Gastrocnemius medialis (tissue), 4 donors: ENCODE data around the gene GNG7. TPM values are rescaled to one million over a fixed set of nuclear protein-coding genes. Genes with fewer than 3 reads are reported as not detected.

Experiments
- ATAC-seq, 2 donors: fragments of 150-250 bp; one replicate each; pipeline ENCODE4 v1.9.1; 2016
- DNase-seq, 2 donors: peaks; one replicate each; pipeline ENCODE4 v3.0.0-alpha.2; 2019
- H3K27ac ChIP-seq, 4 donors: fragments of 200-600 bp; sonication (generic); 1 replicate in 1 of 4; 2 replicates in 3 of 4; pipeline ENCODE4 v1.5.1; 2016 to 2018; ENCODE audit warnings: mild to moderate bottlenecking in 2 of 4, moderate library complexity in 1 of 4
- H3K27me3 ChIP-seq, 3 donors: fragments of 200-600 bp; sonication (generic) in 2 of 3; 1 replicate in 1 of 3; 2 replicates in 2 of 3; pipeline versions ENCODE4 v1.5.1 to v1.6.0; 2016 to 2019; ENCODE audit warnings: mild to moderate bottlenecking in 1 of 3, moderate library complexity in 1 of 3
- H3K36me3 ChIP-seq, 2 donors: fragments of 200-600 bp; sonication (generic) in 1 of 2; one replicate each; pipeline ENCODE4 v1.5.1; 2017 to 2018
- H3K4me1 ChIP-seq, 2 donors: fragments of 200-600 bp; sonication (generic) in 1 of 2; one replicate each; pipeline ENCODE4 v1.5.1; 2016 to 2017; ENCODE audit warnings: mild to moderate bottlenecking in 2 of 2
- H3K4me3 ChIP-seq, 4 donors: fragments of 200-600 bp; sonication (generic) in 3 of 4; 1 replicate in 1 of 4; 2 replicates in 3 of 4; pipeline ENCODE4 v1.5.1; 2016 to 2019; ENCODE audit warnings: mild to moderate bottlenecking in 2 of 4
- H3K9me3 ChIP-seq, 3 donors: fragments of 200-600 bp; sonication (generic) in 2 of 3; 1 replicate in 1 of 3; 2 replicates in 2 of 3; pipeline ENCODE4 v1.5.1; 2016 to 2019
- CTCF ChIP-seq, 5 experiments: fragments of 450-650 bp in 3 of 5; fragments of 200-600 bp in 2 of 5; sonication (generic) in 2 of 5; IDR thresholded peaks in 4 of 5; conservative IDR thresholded peaks in 1 of 5; 1 replicate in 4 of 5; 2 replicates in 1 of 5; pipeline ENCODE4 v1.5.1; 2016 to 2019; ENCODE audit warnings: antibody characterized with exemption in 5 of 5, mild to moderate bottlenecking in 3 of 5, moderate library complexity in 3 of 5
- POLR2A ChIP-seq, 2 donors: fragments of 450-650 bp; IDR thresholded peaks; one replicate each; pipeline ENCODE4 v1.6.1; 2017; ENCODE audit warnings: antibody characterized with exemption in 2 of 2, mild to moderate bottlenecking in 2 of 2, moderate library complexity in 2 of 2
- in situ Hi-C, 4 donors: fragments of 200-750 bp; cut with MboI; loops; one replicate each; pipeline versions ENCODE4 v1.15.0 to v1.8.0; 2017; ENCODE audit warnings: low sequenced_read_pairs in 4 of 4
- intact Hi-C: fragments of 100-400 bp; cut with DNase I; formaldehyde crosslinking; loops from one replicate; pipeline ENCODE4 v1.15.1; 2023; ENCODE audit warnings: low total_unique reads
- total RNA-seq, 4 donors: library from RNA; depleted of rRNA; stranded (reverse); fragments of >200 nt; gene quantifications; one replicate each; pipeline versions ENCODE4 v1.1.0 to v1.2.3, GENCODE V29; 2016

The GNG7 gene
- total RNA-seq, 4 donors from 2014 or later, result 0.46 to 1.1 (median 0.62) TPM

- H3K9me3 ChIP-seq, result no peaks in the 10 kb centered on the region
- intact Hi-C loops, result no loop called here
- no peak overlapping the region for H3K4me3 ChIP-seq
- ATAC-seq, result no peak
- H3K36me3 ChIP-seq, result no peaks in the 10 kb centered on the region
- H3K4me1 ChIP-seq, result no peaks in the 10 kb centered on the region
- no peaks in the 10 kb centered on the region for H3K27me3 ChIP-seq
- in situ Hi-C loops, result no loop called here
- no peak overlapping the region for H3K27ac ChIP-seq
- TF ChIP-seq POLR2A (IDR thresholded peaks at IDR 0.05), result no peak
- TF ChIP-seq CTCF (IDR thresholded peaks at IDR 0.05 in 4 of 5, conservative IDR thresholded peaks at IDR 0.05 in 1 of 5), result no peak
- DNase-seq, result no peak
Observed at GRCh38 chr19:2661615-2662014, 40.9 kb downstream of the GNG7 start.

GRCh38 chr19:2659856-2660432 is 42.5 kb downstream of the GNG7 start:
- H3K36me3 ChIP-seq, result no peaks in the 10 kb centered on the region
- TF ChIP-seq POLR2A (IDR thresholded peaks at IDR 0.05), result no peak
- TF ChIP-seq CTCF (IDR thresholded peaks at IDR 0.05 in 4 of 5, conservative IDR thresholded peaks at IDR 0.05 in 1 of 5), result no peak
- in situ Hi-C loops (loop anchor here in 2 of 4 donors (10.0 kb wide), 1 partner anchor 85 kb away; the partner anchor contains the start of gene SLC39A3 (in 2 of the 2)), intact Hi-C loops (no loop called here)
- DNase-seq (no peak), ATAC-seq (no peak)
- H3K27me3 ChIP-seq, result no peaks in the 10 kb centered on the region
- no peaks in the 10 kb centered on the region for H3K4me1 ChIP-seq
- no peak overlapping the region for H3K27ac ChIP-seq
- no peak overlapping the region for H3K4me3 ChIP-seq
- no peaks in the 10 kb centered on the region for H3K9me3 ChIP-seq

- H3K27ac ChIP-seq, result no peak overlapping the region
- H3K4me3 ChIP-seq, result no peak overlapping the region
- H3K9me3 ChIP-seq, result no peaks in the 10 kb centered on the region
- in situ Hi-C loops, result loop anchor here in 2 of 4 donors (10.0 kb wide), 1 partner anchor 88 kb away; the partner anchor contains the start of gene SLC39A3 (in 2 of the 2)
- ATAC-seq (no peak), DNase-seq (no peak)
- intact Hi-C loops, result no loop called here
- peaks cover 0 to 5% (median 0%) of the 10 kb centered on the region in 3 donors for H3K27me3 ChIP-seq
- TF ChIP-seq POLR2A (IDR thresholded peaks at IDR 0.05) (no peak), CTCF (IDR thresholded peaks at IDR 0.05 in 4 of 5, conservative IDR thresholded peaks at IDR 0.05 in 1 of 5) (no peak)
- H3K36me3 ChIP-seq, result no peaks in the 10 kb centered on the region
- H3K4me1 ChIP-seq, result no peaks in the 10 kb centered on the region
Observed at GRCh38 chr19:2656533-2656932, 46.0 kb downstream of the GNG7 start.

GRCh38 chr19:2653710-2654707 is 48.5 kb downstream of the GNG7 start:
- in situ Hi-C loops, result loop anchor here in 3 of 4 donors (5.0 to 10.0 kb wide), 2 partner anchors 91 to 98 kb away; partner anchors contain the start of gene SLC39A3 (in 2 of the 3)

More at GRCh38 chr19:2653710-2654707, 48.5 kb downstream of the GNG7 start:
- no peaks in the 10 kb centered on the region for H3K36me3 ChIP-seq
- no peak overlapping the region for H3K27ac ChIP-seq
- H3K27me3 ChIP-seq, result peaks cover 0 to 5% (median 0%) of the 10 kb centered on the region in 3 donors
- H3K4me1 ChIP-seq, result no peaks in the 10 kb centered on the region
- TF ChIP-seq CTCF (IDR thresholded peaks at IDR 0.05 in 4 of 5, conservative IDR thresholded peaks at IDR 0.05 in 1 of 5) (no peak), POLR2A (IDR thresholded peaks at IDR 0.05) (no peak)
- no peak overlapping the region for H3K4me3 ChIP-seq
- ATAC-seq, result no peak
- intact Hi-C loops, result no loop called here
- no peak for DNase-seq
- H3K9me3 ChIP-seq, result no peaks in the 10 kb centered on the region
